Kidney epithelial cell (primary cell): ENCODE data around the gene ATAD3C. TPM values are rescaled to one million over a fixed set of nuclear protein-coding genes. Genes with fewer than 3 reads are reported as not detected.

ENCODE experiments used
- DNase-seq: peaks from one replicate; pipeline ENCODE4 v3.0.0-alpha.2; 2010; ENCODE audit warnings: low read depth
- H3K27me3 ChIP-seq: 2 replicates; pipeline ENCODE4 v1.6.0; 2011; ENCODE audit warnings: low read length; ENCODE audit not compliant: control insufficient read depth, insufficient read depth
- H3K36me3 ChIP-seq: 2 replicates; pipeline ENCODE4 v1.5.1; 2011; ENCODE audit warnings: low read length; ENCODE audit not compliant: control insufficient read depth, insufficient read depth
- H3K4me3 ChIP-seq: 2 replicates; pipeline ENCODE4 v1.5.1; 2011; ENCODE audit warnings: low read depth, mild to moderate bottlenecking, control low read depth, low read length
- CTCF ChIP-seq: IDR thresholded peaks from 2 replicates; pipeline ENCODE4 v1.5.1; 2011; ENCODE audit warnings: mild to moderate bottlenecking, moderate library complexity, low read length, control low read depth, inconsistent platforms; ENCODE audit not compliant: insufficient read depth, poor library complexity, severe bottlenecking
- total RNA-seq: library from RNA; depleted of rRNA; stranded (reverse); fragments of >200 nt; gene quantifications from 2 replicates; pipeline ENCODE4 v1.2.3, GENCODE V29; 2015

ATAD3C gene
- total RNA-seq, 1 donor from 2014 or later = 0.38 TPM

- TF ChIP-seq CTCF = peak; percentile 7
- peak; percentile 48 for DNase-seq
- Histone ChIP-seq H3K36me3 (no peaks in the 10 kb centered on the region), H3K27me3 (no peaks in the 10 kb centered on the region), H3K4me3 (no peak overlapping the region)
These were observed 11.5 kb upstream of the ATAD3C start for GRCh38 chr1:1437904-1438376.

- Histone ChIP-seq H3K36me3 (no peaks in the 10 kb centered on the region), H3K27me3 (no peaks in the 10 kb centered on the region), H3K4me3 (no peak overlapping the region)
- no peak for TF ChIP-seq CTCF
- no peak for DNase-seq
These were observed 10.7 kb upstream of the ATAD3C start for GRCh38 chr1:1438531-1439381.

DNA sequence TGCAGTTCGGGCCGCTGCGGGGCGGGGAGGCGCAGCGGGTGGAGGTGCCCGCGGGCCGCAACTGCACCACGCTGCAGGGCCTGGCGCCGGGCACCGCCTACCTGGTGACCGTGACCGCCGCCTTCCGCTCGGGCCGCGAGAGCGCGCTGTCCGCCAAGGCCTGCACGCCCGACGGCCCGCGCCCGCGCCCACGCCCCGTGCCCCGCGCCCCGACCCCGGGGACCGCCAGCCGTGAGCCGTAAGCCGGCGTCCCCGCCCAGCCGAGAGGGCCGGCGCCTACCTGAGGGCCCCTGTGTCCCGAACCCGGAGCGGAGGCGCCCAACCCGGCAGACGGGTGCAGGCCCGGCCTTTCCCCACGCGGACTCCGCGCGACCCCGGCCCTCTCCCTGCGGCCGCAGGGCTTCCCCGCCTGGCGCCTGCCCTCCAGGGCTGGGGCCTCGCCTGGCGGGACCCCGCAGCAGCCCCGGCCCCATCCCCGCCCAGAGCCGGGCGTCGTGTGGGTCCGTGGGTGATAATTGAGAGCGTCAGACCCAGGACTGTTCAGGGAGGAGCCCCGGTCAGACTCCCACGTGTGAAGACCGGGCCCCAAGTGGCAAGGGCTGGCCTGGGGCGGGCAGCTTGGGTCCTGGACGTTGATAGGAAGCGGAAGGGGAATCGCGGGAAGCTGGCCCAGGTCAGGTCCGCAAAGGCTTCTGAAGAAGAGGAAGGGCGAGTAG lies 9.8 kb upstream of the ATAD3C start:
- Histone ChIP-seq H3K4me3 (no peak overlapping the region), H3K36me3 (no peaks in the 10 kb centered on the region), H3K27me3 (peaks cover 2% of the 10 kb centered on the region)
- no peak for TF ChIP-seq CTCF
- no peak for DNase-seq

DNA sequence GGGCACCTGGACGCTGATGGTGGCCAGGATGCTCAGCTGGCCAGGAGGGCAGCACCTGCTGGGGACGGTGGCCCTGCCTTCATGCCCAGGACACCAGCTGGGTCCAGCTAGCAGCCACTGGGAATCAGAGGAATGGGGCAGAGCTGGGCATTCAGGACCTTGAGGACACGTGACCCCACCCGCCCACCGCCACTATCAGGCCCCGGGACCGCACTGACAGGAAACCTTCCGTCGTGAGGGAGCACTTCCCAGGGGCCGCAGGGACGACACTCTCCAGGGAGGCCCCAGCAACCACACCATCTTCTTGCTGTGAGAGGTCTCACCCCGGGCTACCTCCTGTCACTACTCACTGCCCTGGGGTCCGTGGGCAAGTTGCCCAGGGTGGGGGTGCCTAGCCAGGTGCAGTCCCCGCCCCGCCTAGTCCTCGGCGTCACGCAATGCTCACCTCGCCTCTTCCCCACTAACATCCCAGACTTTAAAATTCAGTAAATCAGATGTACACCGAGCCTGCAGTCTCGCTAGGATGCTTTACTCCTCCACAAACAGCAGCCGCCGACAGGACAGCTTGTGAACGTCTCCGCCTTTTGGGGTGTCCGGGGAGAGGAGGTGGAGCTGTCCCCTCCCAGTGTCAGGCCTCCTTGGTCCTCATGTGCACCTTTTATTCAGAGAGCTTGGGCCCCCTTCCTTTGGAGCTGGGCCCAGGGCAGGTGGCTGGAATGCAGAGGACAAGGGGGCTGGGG lies 9.1 kb upstream of the ATAD3C start:
- no peak for TF ChIP-seq CTCF
- no peak for DNase-seq
- no peaks in the 10 kb centered on the region for H3K36me3 ChIP-seq

DNA sequence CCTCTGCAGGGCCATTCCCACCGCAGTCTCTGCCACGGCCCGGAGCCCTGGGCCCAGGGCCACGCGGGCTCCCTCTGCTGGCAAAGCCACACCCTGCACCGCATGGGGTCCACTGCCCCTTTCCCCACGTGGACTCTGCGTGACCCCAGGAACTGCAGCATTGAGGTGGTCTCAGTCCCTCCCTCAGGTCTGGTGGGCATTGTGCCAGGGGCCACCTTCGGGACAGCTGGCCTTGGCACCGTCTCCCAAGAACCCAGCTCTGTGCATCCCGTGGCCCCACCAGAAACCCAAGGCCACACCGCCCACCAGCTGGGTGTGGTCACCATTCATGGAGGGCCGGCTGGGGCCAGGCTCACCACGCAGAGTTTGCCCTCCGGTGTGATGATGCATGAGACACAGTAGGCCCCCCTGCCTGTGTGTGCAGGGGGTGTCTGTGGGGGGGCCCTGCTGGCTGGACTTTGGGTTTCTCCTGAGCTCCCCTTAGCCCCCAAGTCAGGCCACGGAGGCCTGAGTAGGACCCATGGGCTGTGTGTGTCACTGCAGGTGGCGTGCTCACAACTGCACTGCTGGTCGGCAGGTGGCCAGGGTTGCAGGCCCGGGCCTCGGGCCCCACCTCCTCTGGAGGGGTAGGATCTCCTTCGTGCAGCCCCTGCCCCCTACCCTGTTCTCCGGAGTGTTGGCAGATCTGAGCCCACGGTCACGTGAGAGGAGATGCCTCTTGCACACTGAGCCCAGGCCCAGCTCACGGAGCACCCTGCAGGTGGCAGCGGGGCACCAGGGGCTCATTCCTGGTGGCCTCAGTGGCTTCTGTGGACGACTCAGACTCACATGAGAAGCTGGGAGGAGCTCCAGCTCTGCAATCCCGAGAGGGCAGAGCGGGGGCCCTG lies 8.2 kb upstream of the ATAD3C start:
- no peaks in the 10 kb centered on the region for H3K36me3 ChIP-seq
- peaks cover 2% of the 10 kb centered on the region for H3K27me3 ChIP-seq
- H3K4me3 ChIP-seq = no peak overlapping the region
- no peak for DNase-seq
- TF ChIP-seq CTCF = peak; percentile 90

More for the DNA sequence above, 9.1 kb upstream of the ATAD3C start:
- H3K27me3 ChIP-seq = peaks cover 2% of the 10 kb centered on the region
- H3K4me3 ChIP-seq = no peak overlapping the region
